Measurements from ENCODE around the gene TXNDC17.

DNA sequence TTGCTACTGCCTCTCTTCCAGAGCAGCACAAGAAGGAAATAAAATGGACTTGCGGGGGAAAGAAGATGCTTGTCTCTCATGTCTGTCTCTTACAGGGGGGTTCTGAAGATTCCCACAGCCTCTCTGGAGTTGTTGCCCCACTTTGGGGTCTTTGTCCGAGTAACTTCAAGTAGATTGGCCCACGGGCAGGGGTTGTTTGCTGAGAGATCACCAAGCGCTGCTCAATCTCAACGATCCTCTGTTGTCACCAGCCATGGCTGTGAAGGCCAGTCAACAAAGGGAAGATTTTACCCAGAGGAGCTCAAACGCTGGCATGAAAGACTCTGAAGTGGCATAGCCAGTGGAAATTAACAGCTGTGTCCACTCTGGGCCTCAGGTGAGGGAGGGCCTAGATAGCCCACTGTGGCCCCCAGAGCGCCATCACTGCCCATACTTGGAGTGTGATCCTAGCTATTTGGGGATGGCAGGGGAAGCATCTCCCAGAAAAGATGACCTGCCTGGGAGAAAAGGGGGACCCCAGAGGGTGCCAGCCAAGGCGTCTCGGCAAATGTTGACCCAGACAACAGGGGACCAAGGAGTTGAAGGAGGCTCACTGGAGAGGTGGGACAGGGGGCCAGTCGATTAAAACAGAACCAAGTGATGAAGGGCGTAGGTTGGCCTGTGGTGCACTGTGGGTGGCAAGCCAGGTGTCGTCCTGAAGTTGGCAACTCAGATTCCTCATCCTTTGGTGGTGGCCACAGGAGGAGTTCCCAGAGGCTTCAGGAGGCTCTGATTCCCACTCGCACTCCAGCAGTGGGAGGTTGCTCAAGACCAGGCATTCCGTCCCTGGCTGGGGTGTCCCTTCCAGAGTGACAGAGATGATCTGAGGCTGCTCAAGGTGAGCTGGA, 44.3 kb downstream of the TXNDC17 start:
- TF ChIP-seq EZH2 (IDR thresholded peaks at IDR 0.05; ENCODE audit: low read depth) = no peak
- TF ChIP-seq, protein P1, sequence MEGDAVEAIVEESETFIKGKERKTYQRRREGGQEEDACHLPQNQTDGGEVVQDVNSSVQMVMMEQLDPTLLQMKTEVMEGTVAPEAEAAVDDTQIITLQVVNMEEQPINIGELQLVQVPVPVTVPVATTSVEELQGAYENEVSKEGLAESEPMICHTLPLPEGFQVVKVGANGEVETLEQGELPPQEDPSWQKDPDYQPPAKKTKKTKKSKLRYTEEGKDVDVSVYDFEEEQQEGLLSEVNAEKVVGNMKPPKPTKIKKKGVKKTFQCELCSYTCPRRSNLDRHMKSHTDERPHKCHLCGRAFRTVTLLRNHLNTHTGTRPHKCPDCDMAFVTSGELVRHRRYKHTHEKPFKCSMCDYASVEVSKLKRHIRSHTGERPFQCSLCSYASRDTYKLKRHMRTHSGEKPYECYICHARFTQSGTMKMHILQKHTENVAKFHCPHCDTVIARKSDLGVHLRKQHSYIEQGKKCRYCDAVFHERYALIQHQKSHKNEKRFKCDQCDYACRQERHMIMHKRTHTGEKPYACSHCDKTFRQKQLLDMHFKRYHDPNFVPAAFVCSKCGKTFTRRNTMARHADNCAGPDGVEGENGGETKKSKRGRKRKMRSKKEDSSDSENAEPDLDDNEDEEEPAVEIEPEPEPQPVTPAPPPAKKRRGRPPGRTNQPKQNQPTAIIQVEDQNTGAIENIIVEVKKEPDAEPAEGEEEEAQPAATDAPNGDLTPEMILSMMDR (conservative IDR thresholded peaks at IDR 0.05) = no peak

All from PC-9 (cell line).